ENCODE results near the gene TAC3.
"Not testable (repeated sequence)": the region's sequence is repeated elsewhere in the genome, so short reads cannot be mapped to it uniquely, and the experiment has no call there.

TAC3 gene

DNA sequence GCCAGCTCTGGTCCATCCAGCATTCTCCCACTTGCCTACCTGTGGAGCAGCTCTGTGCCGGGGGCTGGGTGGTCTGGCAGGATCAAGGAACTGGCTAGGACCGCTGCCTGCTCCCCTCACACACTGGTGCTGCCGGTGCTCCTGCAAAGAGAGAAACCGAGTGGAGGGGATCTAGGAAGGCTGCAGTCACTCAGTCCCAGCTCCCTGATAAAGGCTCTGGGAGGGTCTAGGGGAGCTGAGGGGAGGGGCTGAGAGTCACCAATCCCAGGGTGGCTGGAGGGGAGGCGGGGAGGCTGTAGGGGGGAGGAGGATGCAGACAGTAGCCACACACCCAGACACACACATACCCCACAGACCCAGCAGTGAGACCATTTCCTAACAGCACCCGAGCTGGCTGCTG is at the start of gene TAC3:
TSS of gene TAC3 (minus strand) at position 182 of the 400 bp plus-strand sequence. CDS start 732 bp downstream, outside the sequence.
- DNase-seq: no peak

- DNase-seq: no peak
Observed at GRCh38 chr12:57063991-57064685, 47.8 kb upstream of the TAC3 start.

DNA sequence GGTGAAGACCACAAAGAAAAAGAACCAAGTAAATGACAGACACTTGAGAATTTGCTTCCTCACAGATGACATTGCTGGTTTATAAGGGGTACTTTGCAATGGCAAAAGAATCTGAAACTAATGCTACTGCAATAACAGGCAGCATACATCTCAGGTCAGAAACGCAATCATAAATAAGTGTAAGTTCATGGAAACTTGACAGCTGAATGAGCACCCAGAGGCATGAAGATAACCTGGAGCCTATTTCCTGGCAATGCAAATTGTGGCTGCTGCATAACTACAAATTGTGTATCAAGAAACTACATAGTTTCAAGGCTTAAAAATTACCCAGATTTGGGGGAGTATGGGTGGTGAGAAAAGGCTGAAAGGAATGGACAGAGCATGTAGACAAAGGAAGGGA is 42.1 kb upstream of the TAC3 start:
- no peak for DNase-seq

DNA sequence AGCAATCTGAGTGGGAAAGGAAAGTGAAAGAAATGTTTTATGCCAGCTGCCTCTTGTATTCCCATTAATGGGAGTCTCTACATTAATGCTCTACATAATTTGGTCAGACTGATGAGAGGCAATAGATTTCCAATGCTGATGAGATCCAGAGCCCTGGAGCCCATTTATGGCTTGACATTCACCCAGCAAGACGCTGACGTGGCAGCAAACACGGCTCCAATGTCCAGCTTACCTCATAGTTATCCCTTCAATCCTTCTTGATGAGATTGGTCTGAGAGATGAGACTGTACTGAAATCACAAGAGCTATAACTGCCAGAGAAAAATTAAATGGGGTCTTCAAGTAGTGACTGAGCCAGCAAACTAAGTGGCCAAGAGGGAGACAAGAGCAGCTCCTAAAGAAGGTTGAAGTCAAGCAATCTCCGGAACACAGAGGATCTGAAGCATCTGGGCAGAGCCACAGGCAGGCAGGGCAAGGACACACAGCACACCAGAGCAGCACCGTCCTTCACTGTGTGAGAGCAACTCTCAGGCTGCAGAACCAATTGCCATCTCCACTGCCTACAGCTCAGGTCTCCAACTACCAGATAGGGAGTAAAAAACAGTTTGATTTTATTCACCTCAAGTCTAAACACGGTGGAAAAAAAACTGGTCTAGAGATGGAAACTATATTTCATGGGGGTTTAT is 40.9 kb upstream of the TAC3 start:
- no peak for DNase-seq

- DNase-seq: no peak
Observed at GRCh38 chr12:57055824-57056223, 39.5 kb upstream of the TAC3 start.

GRCh38 chr12:57053901-57054300 is 37.6 kb upstream of the TAC3 start:
- DNase-seq: not testable (repeated sequence)

- not testable (repeated sequence) for DNase-seq
Observed at GRCh38 chr12:57053146-57053545, 36.8 kb upstream of the TAC3 start.

GRCh38 chr12:57051011-57051410 is 34.7 kb upstream of the TAC3 start:
- DNase-seq: no peak

- no peak for DNase-seq
Observed at GRCh38 chr12:57049890-57050289, 33.6 kb upstream of the TAC3 start, which contains the start of gene MYO1A. Gene MYO1A (minus strand): TSS chr12:57050129. CDS start chr12:57048323, 1,806 bp downstream.

DNA sequence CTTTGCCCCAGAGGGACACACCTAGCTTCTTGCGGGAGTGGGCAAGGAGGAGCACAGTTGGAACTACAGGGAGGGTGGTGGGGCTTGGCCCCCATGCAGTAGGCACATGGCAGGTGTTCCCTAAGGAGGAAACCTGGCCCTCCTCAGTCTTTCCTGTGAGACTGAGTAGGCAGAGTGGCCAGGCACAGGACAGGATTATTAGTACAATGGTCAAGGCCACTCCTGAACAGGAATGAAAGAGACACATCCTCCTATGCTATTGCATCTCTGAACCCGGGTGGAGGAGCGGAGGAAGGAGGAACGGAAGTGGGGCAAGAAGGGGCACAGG is 32.8 kb upstream of the TAC3 start:
- no peak for DNase-seq

GRCh38 chr12:57048423-57049118 is 32.2 kb upstream of the TAC3 start:
- DNase-seq: no peak

- no peak for DNase-seq
Observed at GRCh38 chr12:57047981-57048380, 31.7 kb upstream of the TAC3 start.

DNA sequence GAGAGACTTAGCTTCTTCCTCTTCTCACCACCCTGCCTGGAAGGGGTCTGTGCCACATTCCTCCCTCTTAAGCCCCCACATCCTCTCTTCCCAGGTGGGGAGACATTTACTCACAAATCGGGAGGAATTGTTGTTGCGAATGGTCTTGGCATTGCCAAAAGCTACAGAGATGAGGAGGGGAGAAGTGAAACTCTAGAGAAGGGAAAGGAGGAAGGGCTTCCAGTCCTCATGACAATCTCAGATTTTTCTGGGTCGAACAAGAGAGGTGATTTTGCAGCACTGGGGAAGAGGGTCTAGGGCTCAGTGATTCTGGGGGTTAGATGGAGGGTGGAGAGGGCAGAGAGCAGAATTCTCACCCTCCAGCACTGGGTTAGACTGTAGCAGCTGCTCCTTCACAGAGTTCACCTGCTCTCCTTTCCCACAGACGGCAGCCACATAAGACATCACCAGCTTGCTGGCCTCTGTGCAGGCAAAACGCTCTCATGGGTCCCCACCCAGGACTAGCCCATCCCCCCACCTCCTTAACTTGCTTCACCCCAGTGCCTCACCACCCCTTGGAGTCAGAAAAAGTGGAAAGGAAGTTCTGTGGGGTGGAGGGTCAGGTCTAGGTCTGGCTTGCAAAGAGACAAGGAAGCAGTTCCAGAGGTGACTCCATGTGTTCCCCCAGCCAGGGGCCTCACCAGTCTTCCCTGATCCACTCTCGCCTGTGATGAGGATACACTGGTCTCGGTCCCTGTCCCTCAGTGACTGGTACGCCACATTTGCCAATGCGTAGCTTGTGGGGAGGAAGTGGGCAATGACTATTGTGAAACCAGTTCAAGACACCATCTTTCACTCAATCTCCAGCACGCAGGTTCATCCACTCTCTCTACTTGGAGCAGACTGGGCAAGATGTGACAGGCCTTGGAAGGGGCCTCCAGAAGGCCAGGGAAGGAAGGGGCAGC is 30.9 kb upstream of the TAC3 start:
- no peak for DNase-seq

DNA sequence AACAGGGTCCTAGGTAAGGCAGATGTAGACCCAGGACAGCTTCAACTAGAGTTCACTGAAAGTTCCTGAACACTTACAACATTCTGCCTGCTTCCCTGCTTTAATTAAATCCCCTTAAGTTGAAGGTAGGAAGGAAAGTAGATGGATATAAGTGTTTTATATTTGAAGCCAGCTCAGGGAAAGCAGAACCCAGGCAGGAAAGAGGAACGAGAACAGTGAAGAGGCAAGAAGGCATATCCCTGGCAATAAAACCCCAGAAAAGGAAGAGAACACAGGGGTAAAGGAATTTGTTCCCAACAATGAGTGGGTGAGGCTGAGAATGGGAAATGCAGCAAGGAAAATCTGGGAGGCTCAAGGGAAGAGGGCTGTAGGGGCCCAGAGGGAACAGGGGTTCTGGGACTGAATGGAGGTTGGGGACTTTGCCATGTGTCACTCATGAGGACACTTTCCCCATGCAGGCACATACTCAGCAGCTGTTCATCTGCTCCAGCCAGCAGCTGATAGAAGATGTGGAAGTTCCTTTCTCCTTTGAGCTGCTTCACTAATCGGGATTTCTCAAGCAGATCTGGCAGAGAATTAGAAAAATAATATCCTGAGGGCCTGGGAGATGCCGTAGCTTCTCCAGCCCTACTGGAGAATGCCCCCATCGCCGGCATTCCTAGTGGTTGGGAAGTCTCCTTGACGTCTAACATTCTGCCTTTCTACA is 29.9 kb upstream of the TAC3 start:
- DNase-seq: no peak

DNA sequence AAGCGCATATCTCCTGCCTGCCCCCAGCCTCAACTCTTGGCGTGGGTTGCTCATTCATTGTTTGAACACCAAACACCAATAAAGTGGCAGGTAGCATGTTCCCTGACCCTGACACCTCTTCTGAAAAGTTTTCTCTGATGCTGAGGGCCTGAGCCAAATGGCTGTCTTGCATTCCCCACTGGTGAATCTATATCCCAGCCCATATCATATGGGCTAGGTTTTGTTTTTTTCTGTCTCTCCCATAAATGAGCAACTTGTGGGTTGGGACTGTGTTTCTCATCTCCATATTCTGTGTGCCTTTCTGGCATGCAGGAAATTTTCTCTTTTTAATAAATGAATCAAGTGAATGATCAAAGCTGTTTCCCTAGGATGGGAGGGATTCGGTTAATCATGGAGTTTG is 28.6 kb upstream of the TAC3 start:
- DNase-seq: no peak

DNA sequence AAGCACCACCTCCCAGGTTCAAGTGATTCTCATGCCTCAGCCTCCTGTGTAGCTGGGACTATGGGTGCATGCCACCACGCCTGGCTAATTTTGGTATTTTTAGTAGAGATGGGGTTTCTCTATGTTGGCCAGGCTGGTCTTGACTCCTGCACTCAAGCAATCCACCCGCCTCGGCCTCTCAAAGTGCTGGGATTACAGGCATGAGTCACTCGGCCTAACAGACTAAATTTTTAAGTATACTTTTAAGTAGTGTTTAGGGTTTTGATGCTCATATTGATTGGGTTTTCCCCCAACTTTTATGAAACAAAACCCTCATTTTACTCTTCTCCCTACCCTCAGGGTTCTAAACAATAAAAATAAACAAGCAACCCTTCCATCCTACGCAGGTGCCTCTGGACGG is 28.1 kb upstream of the TAC3 start:
- no peak for DNase-seq

GRCh38 chr12:57042695-57043094 is 26.4 kb upstream of the TAC3 start:
- no peak for DNase-seq

- no peak for DNase-seq
Observed at GRCh38 chr12:57040750-57041149, 24.4 kb upstream of the TAC3 start.

DNA sequence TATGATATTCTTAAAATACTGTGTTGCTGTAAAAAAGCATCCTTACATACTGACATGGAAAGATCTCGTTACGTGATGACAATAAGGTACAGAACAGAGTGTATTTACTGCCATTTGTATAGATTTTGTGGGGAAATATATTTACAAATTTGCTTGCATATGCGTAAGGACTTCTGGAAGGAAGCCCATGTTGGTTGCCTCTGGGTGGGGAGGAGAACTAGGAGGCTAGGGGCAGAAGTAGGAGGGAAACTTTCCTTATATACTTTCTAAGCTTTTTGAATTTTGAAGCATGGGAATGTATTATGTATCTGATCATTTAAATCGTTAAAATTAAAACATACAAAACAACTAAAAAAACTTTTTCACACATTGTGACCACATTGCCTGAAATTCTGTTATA is 23.9 kb upstream of the TAC3 start:
- no peak for DNase-seq

- no peak for DNase-seq
Observed at GRCh38 chr12:57039016-57039798, 22.9 kb upstream of the TAC3 start.

DNA sequence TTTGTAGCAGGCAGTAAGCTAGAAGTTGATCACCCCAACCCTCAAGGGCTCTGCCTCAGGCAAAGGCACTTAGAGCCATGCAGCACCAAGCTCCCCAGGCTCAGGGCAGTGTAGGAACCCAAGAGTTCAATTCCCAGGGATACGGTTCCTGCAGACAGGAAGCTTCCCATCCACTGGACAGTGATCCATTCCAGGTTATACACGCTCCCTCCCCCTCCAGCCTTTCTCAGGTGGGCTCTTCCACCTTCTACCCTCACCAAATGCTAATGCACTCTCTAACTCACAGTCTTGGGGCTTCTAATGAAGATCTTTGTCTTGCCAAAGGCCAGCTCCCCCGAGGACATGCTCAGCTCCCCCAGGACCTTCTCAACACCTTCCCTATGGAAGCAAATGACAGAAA is 20.9 kb upstream of the TAC3 start:
- DNase-seq: no peak

All from femur (tissue), 1 donor.